CD4-positive, alpha-beta memory T cell (primary cell): ENCODE results near the gene WDR31. TPM values are rescaled to one million over a fixed set of nuclear protein-coding genes. Genes with fewer than 3 reads are reported as not detected.
A peak's percentile ranks its signal among the peaks of the same experiment; 100 is the strongest.

ENCODE experiments used
- CTCF ChIA-PET: fragments of 350-600 bp; sonication (Branson Sonifier 250); formaldehyde crosslinking; loops from one replicate; lab custom pipeline; 2021; ENCODE audit warnings: inconsistent platforms; ENCODE audit not compliant: partially characterized antibody; lab: Charles Lee
- POLR2A ChIA-PET: fragments of 350-600 bp; sonication (Branson Sonifier 250); formaldehyde crosslinking; loops from one replicate; lab custom pipeline; 2021; ENCODE audit not compliant: partially characterized antibody; lab: Charles Lee
- DNase-seq, 5 donors: peaks; one replicate each; pipeline versions ENCODE4 v3.0.0 to v3.0.0-alpha.2; 2020 to 2022; ENCODE audit warnings: mixed read lengths in 1 of 5
- H3K27ac ChIP-seq: one replicate; pipeline ENCODE4 v1.7.0; 2013; ENCODE audit warnings: low read depth, low read length
- H3K27me3 ChIP-seq: 2 replicates; pipeline ENCODE4 v1.7.0; 2013; ENCODE audit warnings: mild to moderate bottlenecking, low read length, moderate library complexity; ENCODE audit not compliant: insufficient read depth
- H3K36me3 ChIP-seq: 2 replicates; pipeline ENCODE4 v1.7.0; 2013; ENCODE audit warnings: mild to moderate bottlenecking, low read length, moderate library complexity; ENCODE audit not compliant: insufficient read depth
- H3K4me1 ChIP-seq: 2 replicates; pipeline ENCODE4 v1.7.0; 2013; ENCODE audit warnings: mild to moderate bottlenecking, low read length, moderate library complexity; ENCODE audit not compliant: insufficient read depth
- H3K4me3 ChIP-seq, 2 donors: one replicate each; pipeline ENCODE4 v1.7.0; 2013; ENCODE audit warnings: low read length in 2 of 2, mild to moderate bottlenecking in 1 of 2
- H3K9me3 ChIP-seq, 2 donors: one replicate each; pipeline ENCODE4 v1.7.0; 2013; ENCODE audit warnings: low read length in 2 of 2, control low read depth in 1 of 2; ENCODE audit not compliant: control insufficient read depth in 1 of 2
- H3K27ac Mint-ChIP-seq, 7 donors: one replicate each; pipeline ENCODE4 v1.8.0; 2020 to 2021; ENCODE audit warnings: mixed read lengths in 7 of 7, mild to moderate bottlenecking in 6 of 7, inconsistent platforms in 3 of 7, moderate library complexity in 3 of 7
- H3K27me3 Mint-ChIP-seq, 2 donors: one replicate each; pipeline ENCODE4 v1.8.0; 2020 to 2021; ENCODE audit warnings: mixed read lengths in 2 of 2
- H3K36me3 Mint-ChIP-seq, 2 donors: one replicate each; pipeline ENCODE4 v1.8.0; 2020 to 2021; ENCODE audit warnings: mixed read lengths in 2 of 2, inconsistent platforms in 1 of 2, mild to moderate bottlenecking in 1 of 2
- H3K4me1 Mint-ChIP-seq, 4 donors: one replicate each; pipeline ENCODE4 v1.8.0; 2020 to 2021; ENCODE audit warnings: mixed read lengths in 4 of 4, mild to moderate bottlenecking in 1 of 4
- H3K4me3 Mint-ChIP-seq, 8 donors: one replicate each; pipeline ENCODE4 v1.8.0; 2020 to 2021; ENCODE audit warnings: mixed read lengths in 8 of 8, mild to moderate bottlenecking in 7 of 8, moderate library complexity in 6 of 8, inconsistent platforms in 3 of 8
- H3K9me3 Mint-ChIP-seq, 8 donors: one replicate each; pipeline ENCODE4 v1.8.0; 2020 to 2021; ENCODE audit warnings: mixed read lengths in 8 of 8, mild to moderate bottlenecking in 5 of 8, inconsistent platforms in 3 of 8, moderate library complexity in 1 of 8
- intact Hi-C: fragments of 100-400 bp; cut with micrococcal nuclease; formaldehyde crosslinking; loops from one replicate; pipeline ENCODE4 v1.15.1; 2023
- polyA plus RNA-seq, 2 donors: library from polyadenylated mRNA; unstranded; fragments of 300-500 nt; fragmentation: Illumina TruSeq; gene quantifications; one replicate each; pipeline ENCODE4 v1.2.3, GENCODE V29; 2021
- total RNA-seq, 2 experiments: library from RNA; stranded (reverse); gene quantifications; one replicate each; pipeline ENCODE4 v1.2.3, GENCODE V29; 2021

The WDR31 gene
- total and polyA plus RNA-seq, 4 experiments from 2014 or later, result 0.33 to 0.89 (median 0.67) TPM; not detected in 1

GRCh38 chr9:113289091-113289490 is 51.0 kb downstream of the WDR31 start:
- H3K27me3 ChIP-seq, result no peaks in the 10 kb centered on the region
- intact Hi-C loops, result no loop called here
- CTCF ChIA-PET, result interaction anchor here (1.6 kb wide), 1 partner anchor 157 kb away, joined by 3 read pairs; no protein-coding TSS in a partner anchor
- H3K4me3 Mint-ChIP-seq, result no peak overlapping the region
- no peak overlapping the region for H3K4me3 ChIP-seq
- H3K4me1 Mint-ChIP-seq, result peaks cover 0 to 2% (median 0%) of the 10 kb centered on the region in 4 donors
- peaks cover 78% of the 10 kb centered on the region for H3K36me3 ChIP-seq
- H3K27ac ChIP-seq, result no peak overlapping the region
- no peaks in the 10 kb centered on the region for H3K9me3 Mint-ChIP-seq
- POLR2A ChIA-PET, result no interaction called here
- no peaks in the 10 kb centered on the region for H3K9me3 ChIP-seq
- H3K36me3 Mint-ChIP-seq, result peaks cover 64 to 80% of the 10 kb centered on the region in 2 donors
- no peak for DNase-seq
- peak overlapping the region in 1 of 7 donors; percentile 3 for H3K27ac Mint-ChIP-seq
- no peaks in the 10 kb centered on the region for H3K27me3 Mint-ChIP-seq
- H3K4me1 ChIP-seq, result no peaks in the 10 kb centered on the region

GRCh38 chr9:113281356-113281755 is 58.7 kb downstream of the WDR31 start:
- Mint-ChIP-seq H3K4me3 (no peak overlapping the region), H3K27ac (peak overlapping the region in 4 of 7 donors; percentile 15 to 85 (median 68)), H3K27me3 (no peaks in the 10 kb centered on the region), H3K4me1 (peaks cover 15 to 18% (median 16%) of the 10 kb centered on the region in 4 donors), H3K9me3 (no peaks in the 10 kb centered on the region), H3K36me3 (peaks cover 63 to 70% of the 10 kb centered on the region in 2 donors)
- Histone ChIP-seq H3K27ac (no peak overlapping the region), H3K9me3 (no peaks in the 10 kb centered on the region), H3K36me3 (peaks cover 62% of the 10 kb centered on the region), H3K4me1 (peaks cover 8% of the 10 kb centered on the region), H3K27me3 (no peaks in the 10 kb centered on the region), H3K4me3 (no peak overlapping the region)
- CTCF ChIA-PET, result no interaction called here
- intact Hi-C loops, result no loop called here
- DNase-seq, result no peak
- POLR2A ChIA-PET, result no interaction called here

GRCh38 chr9:113278840-113279239 is 61.2 kb downstream of the WDR31 start:
- ChIA-PET POLR2A (no interaction called here), CTCF (no interaction called here)
- Histone ChIP-seq H3K9me3 (no peaks in the 10 kb centered on the region), H3K36me3 (peaks cover 42% of the 10 kb centered on the region), H3K4me3 (no peak overlapping the region), H3K27ac (no peak overlapping the region), H3K27me3 (no peaks in the 10 kb centered on the region), H3K4me1 (peaks cover 20% of the 10 kb centered on the region)
- intact Hi-C loops, result loop anchor here (5.0 kb wide), 1 partner anchor 562 kb away; the partner anchor contains the start of gene INIP
- Mint-ChIP-seq H3K36me3 (peaks cover 49 to 57% of the 10 kb centered on the region in 2 donors), H3K4me3 (no peak overlapping the region), H3K27ac (peak overlapping the region in 6 of 7 donors; percentile 28 to 60 (median 50)), H3K4me1 (peaks cover 15 to 22% (median 20%) of the 10 kb centered on the region in 4 donors), H3K27me3 (no peaks in the 10 kb centered on the region), H3K9me3 (no peaks in the 10 kb centered on the region)
- no peak for DNase-seq

- ChIA-PET CTCF (interaction anchor here (0.9 to 7.1 kb wide), 33 partner anchors 9 to 391 kb away, joined by 3 to 137 read pairs (median 5); partner anchors contain the start of genes ALAD, BSPRY, C9orf43 and FKBP15), POLR2A (interaction anchor here (0.6 to 2.9 kb wide), 19 partner anchors 9 to 1268 kb away, joined by 3 to 26 read pairs (median 5); partner anchors contain the start of genes ALAD, BSPRY, C9orf43 and FKBP15)
- Mint-ChIP-seq H3K4me1 (peaks cover 14 to 32% (median 21%) of the 10 kb centered on the region in 4 donors), H3K9me3 (no peaks in the 10 kb centered on the region), H3K27me3 (no peaks in the 10 kb centered on the region), H3K27ac (no peak within 1 kb of the TSS), H3K4me3 (no peak within 1 kb of the TSS), H3K36me3 (peaks cover 39 to 52% of the 10 kb centered on the region in 2 donors)
- peaks cover 22% of the 10 kb centered on the region for H3K4me1 ChIP-seq
- H3K4me3 ChIP-seq, result peak within 1 kb of the TSS; percentile 86 to 92
- intact Hi-C loops, result loop anchor here (1.0 to 5.0 kb wide), 8 partner anchors 54 to 1793 kb away; partner anchors contain the start of genes ALAD, C9orf43, FKBP15 and INIP
- H3K27me3 ChIP-seq, result no peaks in the 10 kb centered on the region
- peaks cover 42% of the 10 kb centered on the region for H3K36me3 ChIP-seq
- H3K27ac ChIP-seq, result peak within 1 kb of the TSS; percentile 93
- no peaks in the 10 kb centered on the region for H3K9me3 ChIP-seq
- peak; percentile 91 to 97 (median 94) for DNase-seq
Measured at GRCh38 chr9:113275157-113276131, 64.6 kb downstream of the WDR31 start, which contains the start of the genes CDC26 and PRPF4. TSS of gene CDC26 (minus strand) at chr9:113275572. CDS start at chr9:113272507, 3,065 bp downstream. TSS of gene PRPF4 (plus strand) at chr9:113275658. CDS start at chr9:113275744, 86 bp downstream.

- POLR2A ChIA-PET, result interaction anchor here (0.6 to 2.9 kb wide), 19 partner anchors 10 to 1267 kb away, joined by 3 to 26 read pairs (median 5); partner anchors contain the start of genes ALAD, BSPRY, C9orf43 and FKBP15
- Histone ChIP-seq H3K4me1 (peaks cover 26% of the 10 kb centered on the region), H3K36me3 (peaks cover 41% of the 10 kb centered on the region), H3K9me3 (no peaks in the 10 kb centered on the region), H3K27ac (peak overlapping the region; percentile 93), H3K4me3 (peak overlapping the region; percentile 86 to 92), H3K27me3 (no peaks in the 10 kb centered on the region)
- Mint-ChIP-seq H3K4me1 (peaks cover 9 to 26% (median 19%) of the 10 kb centered on the region in 4 donors), H3K27me3 (no peaks in the 10 kb centered on the region), H3K9me3 (no peaks in the 10 kb centered on the region), H3K4me3 (no peak overlapping the region), H3K36me3 (peaks cover 37 to 49% of the 10 kb centered on the region in 2 donors), H3K27ac (no peak overlapping the region)
- CTCF ChIA-PET, result interaction anchor here (0.7 to 7.1 kb wide), 35 partner anchors 9 to 392 kb away, joined by 3 to 137 read pairs (median 5); partner anchors contain the start of genes ALAD, BSPRY, C9orf43 and FKBP15
- DNase-seq, result peak; percentile 57 to 66 (median 62)
- intact Hi-C loops, result loop anchor here (1.0 to 5.0 kb wide), 11 partner anchors 53 to 1792 kb away; partner anchors contain the start of genes ALAD, C9orf43, FKBP15 and INIP
Measured at GRCh38 chr9:113274474-113275156, 65.5 kb downstream of the WDR31 start.

- no peak overlapping the region for H3K4me3 Mint-ChIP-seq
- POLR2A ChIA-PET, result interaction anchor here (0.7 kb wide), 1 partner anchor 140 kb away, joined by 3 read pairs; the partner anchor contains the start of genes C9orf43 and POLE3
Measured at GRCh38 chr9:113269871-113270270, 70.2 kb downstream of the WDR31 start.

More at GRCh38 chr9:113269871-113270270, 70.2 kb downstream of the WDR31 start:
- H3K9me3 Mint-ChIP-seq, result no peaks in the 10 kb centered on the region
- CTCF ChIA-PET, result interaction anchor here (0.9 kb wide), 2 partner anchors 49 to 386 kb away, joined by 4 read pairs; partner anchors contain the start of genes FKBP15 and SLC31A1
- H3K4me1 Mint-ChIP-seq, result peaks cover 4 to 22% (median 13%) of the 10 kb centered on the region in 4 donors
- intact Hi-C loops, result no loop called here
- Histone ChIP-seq H3K27ac (no peak overlapping the region), H3K27me3 (no peaks in the 10 kb centered on the region), H3K9me3 (no peaks in the 10 kb centered on the region), H3K4me1 (peaks cover 17% of the 10 kb centered on the region), H3K36me3 (peaks cover 43% of the 10 kb centered on the region), H3K4me3 (no peak overlapping the region)
- no peaks in the 10 kb centered on the region for H3K27me3 Mint-ChIP-seq
- DNase-seq, result no peak
- H3K27ac Mint-ChIP-seq, result peak overlapping the region in 2 of 7 donors; percentile 7 to 82
- peaks cover 39 to 53% of the 10 kb centered on the region in 2 donors for H3K36me3 Mint-ChIP-seq
